Measurements from ENCODE around the gene DENND1A.
"Not testable (repeated sequence)": the region's sequence is repeated elsewhere in the genome, so short reads cannot be mapped to it uniquely, and the experiment has no call there.

The DENND1A gene

GRCh38 chr9:123745933-123746332 is 184.0 kb downstream of the DENND1A start:
- Histone ChIP-seq H3K4me1 (ENCODE audit: control insufficient read depth, insufficient read depth, low read length) (peaks cover 13% of the 10 kb centered on the region), H3K4me3 (ENCODE audit: low read length in 2 of 2) (no peak overlapping the region), H3K9me3 (ENCODE audit: control insufficient read depth in 2 of 2, low read length in 2 of 2) (no peaks in the 10 kb centered on the region), H3K27me3 (ENCODE audit: control insufficient read depth in 1 of 2, insufficient read depth in 2 of 2, low read length in 2 of 2) (no peaks in the 10 kb centered on the region), H3K36me3 (ENCODE audit: control insufficient read depth in 2 of 2, insufficient read depth in 2 of 2, low read length in 2 of 2) (no peaks in the 10 kb centered on the region), H3K27ac (ENCODE audit: low read length) (no peak overlapping the region), H3K9ac (ENCODE audit: low read length in 2 of 2) (no peak overlapping the region)

GRCh38 chr9:123745451-123745850 is 184.5 kb downstream of the DENND1A start:
- no peak overlapping the region for H3K4me3 ChIP-seq (ENCODE audit: low read length in 2 of 2)
- no peaks in the 10 kb centered on the region for H3K36me3 ChIP-seq (ENCODE audit: control insufficient read depth in 2 of 2, insufficient read depth in 2 of 2, low read length in 2 of 2)
- no peak overlapping the region for H3K27ac ChIP-seq (ENCODE audit: low read length)
- no peaks in the 10 kb centered on the region for H3K9me3 ChIP-seq (ENCODE audit: control insufficient read depth in 2 of 2, low read length in 2 of 2)
- no peaks in the 10 kb centered on the region for H3K27me3 ChIP-seq (ENCODE audit: control insufficient read depth in 1 of 2, insufficient read depth in 2 of 2, low read length in 2 of 2)
- no peak overlapping the region for H3K9ac ChIP-seq (ENCODE audit: low read length in 2 of 2)
- H3K4me1 ChIP-seq (ENCODE audit: control insufficient read depth, insufficient read depth, low read length), result peaks cover 11% of the 10 kb centered on the region

- no peak overlapping the region for H3K4me3 ChIP-seq (ENCODE audit: low read length in 2 of 2)
- H3K9me3 ChIP-seq (ENCODE audit: control insufficient read depth in 2 of 2, low read length in 2 of 2), result no peaks in the 10 kb centered on the region
- no peak overlapping the region for H3K27ac ChIP-seq (ENCODE audit: low read length)
- no peaks in the 10 kb centered on the region for H3K27me3 ChIP-seq (ENCODE audit: control insufficient read depth in 1 of 2, insufficient read depth in 2 of 2, low read length in 2 of 2)
- H3K4me1 ChIP-seq (ENCODE audit: control insufficient read depth, insufficient read depth, low read length), result peaks cover 9% of the 10 kb centered on the region
- H3K9ac ChIP-seq (ENCODE audit: low read length in 2 of 2), result no peak overlapping the region
- no peaks in the 10 kb centered on the region for H3K36me3 ChIP-seq (ENCODE audit: control insufficient read depth in 2 of 2, insufficient read depth in 2 of 2, low read length in 2 of 2)
Measured at GRCh38 chr9:123743737-123744136, 186.2 kb downstream of the DENND1A start.

- H3K36me3 ChIP-seq (ENCODE audit: control insufficient read depth in 2 of 2, insufficient read depth in 2 of 2, low read length in 2 of 2), result no peaks in the 10 kb centered on the region
- no peak overlapping the region for H3K9ac ChIP-seq (ENCODE audit: low read length in 2 of 2)
- no peak overlapping the region for H3K27ac ChIP-seq (ENCODE audit: low read length)
- H3K4me3 ChIP-seq (ENCODE audit: low read length in 2 of 2), result peak overlapping the region in 1 of 2 donors; percentile 10
- peaks cover 9% of the 10 kb centered on the region for H3K4me1 ChIP-seq (ENCODE audit: control insufficient read depth, insufficient read depth, low read length)
- H3K9me3 ChIP-seq (ENCODE audit: control insufficient read depth in 2 of 2, low read length in 2 of 2), result no peaks in the 10 kb centered on the region
- no peaks in the 10 kb centered on the region for H3K27me3 ChIP-seq (ENCODE audit: control insufficient read depth in 1 of 2, insufficient read depth in 2 of 2, low read length in 2 of 2)
Measured at GRCh38 chr9:123742009-123742767, 187.7 kb downstream of the DENND1A start.

GRCh38 chr9:123741214-123741613 is 188.7 kb downstream of the DENND1A start:
- no peaks in the 10 kb centered on the region for H3K36me3 ChIP-seq (ENCODE audit: control insufficient read depth in 2 of 2, insufficient read depth in 2 of 2, low read length in 2 of 2)
- H3K27me3 ChIP-seq (ENCODE audit: control insufficient read depth in 1 of 2, insufficient read depth in 2 of 2, low read length in 2 of 2), result no peaks in the 10 kb centered on the region
- H3K27ac ChIP-seq (ENCODE audit: low read length), result no peak overlapping the region

GRCh38 chr9:123739902-123740301 is 190.0 kb downstream of the DENND1A start:
- H3K27me3 ChIP-seq (ENCODE audit: control insufficient read depth in 1 of 2, insufficient read depth in 2 of 2, low read length in 2 of 2), result no peaks in the 10 kb centered on the region
- H3K27ac ChIP-seq (ENCODE audit: low read length), result no peak overlapping the region
- H3K4me1 ChIP-seq (ENCODE audit: control insufficient read depth, insufficient read depth, low read length), result peaks cover 9% of the 10 kb centered on the region
- no peaks in the 10 kb centered on the region for H3K9me3 ChIP-seq (ENCODE audit: control insufficient read depth in 2 of 2, low read length in 2 of 2)
- no peak overlapping the region for H3K9ac ChIP-seq (ENCODE audit: low read length in 2 of 2)
- no peak overlapping the region for H3K4me3 ChIP-seq (ENCODE audit: low read length in 2 of 2)
- no peaks in the 10 kb centered on the region for H3K36me3 ChIP-seq (ENCODE audit: control insufficient read depth in 2 of 2, insufficient read depth in 2 of 2, low read length in 2 of 2)

More at GRCh38 chr9:123741214-123741613, 188.7 kb downstream of the DENND1A start:
- Histone ChIP-seq H3K9me3 (ENCODE audit: control insufficient read depth in 2 of 2, low read length in 2 of 2) (no peaks in the 10 kb centered on the region), H3K4me3 (ENCODE audit: low read length in 2 of 2) (no peak overlapping the region), H3K4me1 (ENCODE audit: control insufficient read depth, insufficient read depth, low read length) (peaks cover 9% of the 10 kb centered on the region), H3K9ac (ENCODE audit: low read length in 2 of 2) (no peak overlapping the region)

- H3K27me3 ChIP-seq (ENCODE audit: control insufficient read depth in 1 of 2, insufficient read depth in 2 of 2, low read length in 2 of 2), result no peaks in the 10 kb centered on the region
- no peak overlapping the region for H3K9ac ChIP-seq (ENCODE audit: low read length in 2 of 2)
- no peaks in the 10 kb centered on the region for H3K36me3 ChIP-seq (ENCODE audit: control insufficient read depth in 2 of 2, insufficient read depth in 2 of 2, low read length in 2 of 2)
- H3K9me3 ChIP-seq (ENCODE audit: control insufficient read depth in 2 of 2, low read length in 2 of 2), result no peaks in the 10 kb centered on the region
- peaks cover 9% of the 10 kb centered on the region for H3K4me1 ChIP-seq (ENCODE audit: control insufficient read depth, insufficient read depth, low read length)
- no peak overlapping the region for H3K27ac ChIP-seq (ENCODE audit: low read length)
- H3K4me3 ChIP-seq (ENCODE audit: low read length in 2 of 2), result no peak overlapping the region
Measured at GRCh38 chr9:123739387-123739786, 190.5 kb downstream of the DENND1A start.

GRCh38 chr9:123738648-123739047 is 191.3 kb downstream of the DENND1A start:
- Histone ChIP-seq H3K9me3 (ENCODE audit: control insufficient read depth in 2 of 2, low read length in 2 of 2) (no peaks in the 10 kb centered on the region), H3K27ac (ENCODE audit: low read length) (no peak overlapping the region), H3K9ac (ENCODE audit: low read length in 2 of 2) (no peak overlapping the region), H3K27me3 (ENCODE audit: control insufficient read depth in 1 of 2, insufficient read depth in 2 of 2, low read length in 2 of 2) (no peaks in the 10 kb centered on the region), H3K36me3 (ENCODE audit: control insufficient read depth in 2 of 2, insufficient read depth in 2 of 2, low read length in 2 of 2) (no peaks in the 10 kb centered on the region), H3K4me3 (ENCODE audit: low read length in 2 of 2) (no peak overlapping the region), H3K4me1 (ENCODE audit: control insufficient read depth, insufficient read depth, low read length) (peaks cover 9% of the 10 kb centered on the region)

- Histone ChIP-seq H3K36me3 (ENCODE audit: control insufficient read depth in 2 of 2, insufficient read depth in 2 of 2, low read length in 2 of 2) (no peaks in the 10 kb centered on the region), H3K9ac (ENCODE audit: low read length in 2 of 2) (no peak overlapping the region), H3K9me3 (ENCODE audit: control insufficient read depth in 2 of 2, low read length in 2 of 2) (no peaks in the 10 kb centered on the region), H3K27me3 (ENCODE audit: control insufficient read depth in 1 of 2, insufficient read depth in 2 of 2, low read length in 2 of 2) (no peaks in the 10 kb centered on the region), H3K27ac (ENCODE audit: low read length) (no peak overlapping the region), H3K4me3 (ENCODE audit: low read length in 2 of 2) (no peak overlapping the region), H3K4me1 (ENCODE audit: control insufficient read depth, insufficient read depth, low read length) (no peaks in the 10 kb centered on the region)
Measured at GRCh38 chr9:123735376-123735775, 194.6 kb downstream of the DENND1A start.

- H3K27me3 ChIP-seq (ENCODE audit: control insufficient read depth in 1 of 2, insufficient read depth in 2 of 2, low read length in 2 of 2); H3K4me1 ChIP-seq (ENCODE audit: control insufficient read depth, insufficient read depth, low read length); H3K9me3 ChIP-seq (ENCODE audit: control insufficient read depth in 2 of 2, low read length in 2 of 2); H3K27ac ChIP-seq (ENCODE audit: low read length); H3K4me3 ChIP-seq (ENCODE audit: low read length in 2 of 2); H3K36me3 ChIP-seq (ENCODE audit: control insufficient read depth in 2 of 2, insufficient read depth in 2 of 2, low read length in 2 of 2); H3K9ac ChIP-seq (ENCODE audit: low read length in 2 of 2): not testable (repeated sequence)
Measured at GRCh38 chr9:123728571-123728970, 201.4 kb downstream of the DENND1A start.

GRCh38 chr9:123727332-123727731 is 202.6 kb downstream of the DENND1A start:
- Histone ChIP-seq H3K27ac (ENCODE audit: low read length) (no peak overlapping the region), H3K27me3 (ENCODE audit: control insufficient read depth in 1 of 2, insufficient read depth in 2 of 2, low read length in 2 of 2) (no peaks in the 10 kb centered on the region), H3K4me1 (ENCODE audit: control insufficient read depth, insufficient read depth, low read length) (no peaks in the 10 kb centered on the region), H3K9ac (ENCODE audit: low read length in 2 of 2) (no peak overlapping the region), H3K36me3 (ENCODE audit: control insufficient read depth in 2 of 2, insufficient read depth in 2 of 2, low read length in 2 of 2) (no peaks in the 10 kb centered on the region), H3K4me3 (ENCODE audit: low read length in 2 of 2) (no peak overlapping the region), H3K9me3 (ENCODE audit: control insufficient read depth in 2 of 2, low read length in 2 of 2) (no peaks in the 10 kb centered on the region)
